ENCODE data around the gene TMEFF2. TPM values are rescaled to one million over a fixed set of nuclear protein-coding genes. Genes with fewer than 3 reads are reported as not detected.

The TMEFF2 gene
- total RNA-seq, 1 donor from 2014 or later, result 0.41 TPM

DNA sequence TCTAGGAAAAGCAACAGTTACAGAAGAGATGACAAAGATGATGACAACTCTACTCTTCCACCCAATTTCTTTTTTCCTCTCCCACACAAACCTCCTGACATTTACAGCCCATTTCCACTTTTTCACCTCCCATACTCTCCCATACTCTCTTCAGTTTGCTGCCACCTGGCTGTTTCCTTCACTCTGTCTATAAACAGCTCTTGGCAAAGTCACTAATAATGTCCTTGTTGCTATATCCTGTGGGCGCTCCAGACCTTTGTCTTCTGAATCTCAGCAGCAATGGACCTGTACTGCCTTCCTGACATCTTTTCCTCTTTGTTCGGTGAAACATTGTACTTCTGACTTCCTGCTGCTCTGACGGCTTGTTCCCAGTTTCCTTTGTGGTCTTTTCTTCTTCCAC is 287.2 kb downstream of the TMEFF2 start:
- H3K9me3 ChIP-seq (ENCODE audit: insufficient read depth, low read depth, low read length), result no peaks in the 10 kb centered on the region
- no peaks in the 10 kb centered on the region for H3K36me3 ChIP-seq (ENCODE audit: insufficient read depth, low read length)
- FAIRE-seq (no peak), DNase-seq (ENCODE audit: low read depth) (no peak)
- H2AFZ ChIP-seq (ENCODE audit: low read depth, low read length), result no peak overlapping the region
- H3K27me3 Mint-ChIP-seq (ENCODE audit: low read depth, unreplicated experiment), result no peaks in the 10 kb centered on the region
- H3K4me3 ChIP-seq (ENCODE audit: insufficient read depth, low read depth, low read length), result no peak overlapping the region
- TF ChIP-seq, protein P1, sequence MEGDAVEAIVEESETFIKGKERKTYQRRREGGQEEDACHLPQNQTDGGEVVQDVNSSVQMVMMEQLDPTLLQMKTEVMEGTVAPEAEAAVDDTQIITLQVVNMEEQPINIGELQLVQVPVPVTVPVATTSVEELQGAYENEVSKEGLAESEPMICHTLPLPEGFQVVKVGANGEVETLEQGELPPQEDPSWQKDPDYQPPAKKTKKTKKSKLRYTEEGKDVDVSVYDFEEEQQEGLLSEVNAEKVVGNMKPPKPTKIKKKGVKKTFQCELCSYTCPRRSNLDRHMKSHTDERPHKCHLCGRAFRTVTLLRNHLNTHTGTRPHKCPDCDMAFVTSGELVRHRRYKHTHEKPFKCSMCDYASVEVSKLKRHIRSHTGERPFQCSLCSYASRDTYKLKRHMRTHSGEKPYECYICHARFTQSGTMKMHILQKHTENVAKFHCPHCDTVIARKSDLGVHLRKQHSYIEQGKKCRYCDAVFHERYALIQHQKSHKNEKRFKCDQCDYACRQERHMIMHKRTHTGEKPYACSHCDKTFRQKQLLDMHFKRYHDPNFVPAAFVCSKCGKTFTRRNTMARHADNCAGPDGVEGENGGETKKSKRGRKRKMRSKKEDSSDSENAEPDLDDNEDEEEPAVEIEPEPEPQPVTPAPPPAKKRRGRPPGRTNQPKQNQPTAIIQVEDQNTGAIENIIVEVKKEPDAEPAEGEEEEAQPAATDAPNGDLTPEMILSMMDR (IDR thresholded peaks at IDR 0.05; ENCODE audit: insufficient read depth, low read depth, low read length), result no peak
- TF ChIP-seq EZH2 (IDR thresholded peaks at IDR 0.05; ENCODE audit: insufficient read depth, low read length), result no peak
- no peaks in the 10 kb centered on the region for H3K36me3 Mint-ChIP-seq (ENCODE audit: low read depth, unreplicated experiment)
- no peak overlapping the region for H3K4me3 Mint-ChIP-seq (ENCODE audit: unreplicated experiment)
- H3K4me2 ChIP-seq (ENCODE audit: low read length), result no peak overlapping the region
- no peaks in the 10 kb centered on the region for H3K9me3 Mint-ChIP-seq (ENCODE audit: unreplicated experiment)
- H3K4me1 ChIP-seq (ENCODE audit: insufficient read depth, low read length), result peaks cover 4% of the 10 kb centered on the region
- H3K9ac ChIP-seq (ENCODE audit: low read length), result no peak overlapping the region
- no peaks in the 10 kb centered on the region for H4K20me1 ChIP-seq (ENCODE audit: insufficient read depth, low read length)
- no peak overlapping the region for H3K27ac Mint-ChIP-seq (ENCODE audit: unreplicated experiment)
- H3K4me1 Mint-ChIP-seq (ENCODE audit: low read depth, unreplicated experiment), result peaks cover 10% of the 10 kb centered on the region
- no peaks in the 10 kb centered on the region for H3K79me2 ChIP-seq (ENCODE audit: insufficient read depth, low read length)
- no peak overlapping the region for H3K27ac ChIP-seq (ENCODE audit: low read depth, low read length)
- H3K27me3 ChIP-seq (ENCODE audit: insufficient read depth, low read length), result no peaks in the 10 kb centered on the region

DNA sequence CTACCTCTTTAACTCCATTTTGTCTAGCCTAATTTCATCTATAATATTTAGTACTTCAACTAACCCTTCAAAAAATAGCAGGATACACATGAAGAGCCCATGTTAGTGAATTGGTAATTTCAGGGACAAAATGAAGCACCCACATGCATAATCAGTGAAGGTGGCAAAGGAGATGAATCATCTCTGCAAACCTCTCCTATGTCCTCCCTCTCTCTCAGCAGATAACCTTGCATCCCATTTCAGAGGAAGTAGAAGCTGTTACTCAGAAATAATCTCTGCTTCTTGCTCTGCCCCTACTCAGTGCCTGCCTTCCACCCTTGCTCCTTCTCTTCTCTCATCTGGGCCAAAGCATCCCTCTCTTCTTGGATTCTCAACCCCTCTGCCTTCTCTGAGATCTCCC is 287.6 kb downstream of the TMEFF2 start:
- Mint-ChIP-seq H3K4me3 (ENCODE audit: unreplicated experiment) (no peak overlapping the region), H3K4me1 (ENCODE audit: low read depth, unreplicated experiment) (peaks cover 10% of the 10 kb centered on the region), H3K27ac (ENCODE audit: unreplicated experiment) (no peak overlapping the region), H3K9me3 (ENCODE audit: unreplicated experiment) (no peaks in the 10 kb centered on the region), H3K27me3 (ENCODE audit: low read depth, unreplicated experiment) (no peaks in the 10 kb centered on the region), H3K36me3 (ENCODE audit: low read depth, unreplicated experiment) (no peaks in the 10 kb centered on the region)
- H3K27ac ChIP-seq (ENCODE audit: low read depth, low read length), result no peak overlapping the region
- H3K79me2 ChIP-seq (ENCODE audit: insufficient read depth, low read length), result no peaks in the 10 kb centered on the region
- no peak overlapping the region for H3K9ac ChIP-seq (ENCODE audit: low read length)
- FAIRE-seq (no peak), DNase-seq (ENCODE audit: low read depth) (no peak)
- TF ChIP-seq, protein P1 (IDR thresholded peaks at IDR 0.05; ENCODE audit: insufficient read depth, low read depth, low read length), result no peak
- no peak for TF ChIP-seq EZH2 (IDR thresholded peaks at IDR 0.05; ENCODE audit: insufficient read depth, low read length)
- H3K36me3 ChIP-seq (ENCODE audit: insufficient read depth, low read length), result no peaks in the 10 kb centered on the region
- no peaks in the 10 kb centered on the region for H3K9me3 ChIP-seq (ENCODE audit: insufficient read depth, low read depth, low read length)
- H3K27me3 ChIP-seq (ENCODE audit: insufficient read depth, low read length), result no peaks in the 10 kb centered on the region
- H4K20me1 ChIP-seq (ENCODE audit: insufficient read depth, low read length), result no peaks in the 10 kb centered on the region
- H3K4me1 ChIP-seq (ENCODE audit: insufficient read depth, low read length), result peaks cover 4% of the 10 kb centered on the region
- no peak overlapping the region for H3K4me3 ChIP-seq (ENCODE audit: insufficient read depth, low read depth, low read length)
- no peak overlapping the region for H3K4me2 ChIP-seq (ENCODE audit: low read length)
- H2AFZ ChIP-seq (ENCODE audit: low read depth, low read length), result no peak overlapping the region

DNA sequence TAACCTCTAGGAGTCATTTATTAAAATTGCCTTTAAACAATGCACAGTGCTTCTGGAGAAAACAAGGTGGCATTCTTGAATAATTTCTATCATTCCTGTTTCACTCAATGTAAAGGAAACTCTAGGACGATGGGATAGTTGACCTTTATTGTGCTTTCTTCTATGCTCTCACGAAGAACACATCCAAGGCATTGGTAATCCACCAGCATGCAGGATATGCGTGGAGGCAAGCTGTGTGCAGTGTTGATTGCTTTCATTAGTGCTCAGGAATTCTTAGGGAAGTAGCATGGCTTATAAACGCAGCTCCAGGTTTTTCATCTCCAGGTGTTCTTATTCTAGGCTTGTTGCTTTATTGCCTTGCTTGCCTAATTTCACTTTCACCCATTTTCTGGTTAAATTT is 289.4 kb downstream of the TMEFF2 start:
- H3K27me3 ChIP-seq (ENCODE audit: insufficient read depth, low read length), result no peaks in the 10 kb centered on the region
- no peak overlapping the region for H3K4me2 ChIP-seq (ENCODE audit: low read length)
- H3K9me3 Mint-ChIP-seq (ENCODE audit: unreplicated experiment), result peaks cover 4% of the 10 kb centered on the region
- H3K4me3 Mint-ChIP-seq (ENCODE audit: unreplicated experiment), result no peak overlapping the region
- H3K9me3 ChIP-seq (ENCODE audit: insufficient read depth, low read depth, low read length), result no peaks in the 10 kb centered on the region
- H3K4me3 ChIP-seq (ENCODE audit: insufficient read depth, low read depth, low read length), result no peak overlapping the region
- H3K36me3 Mint-ChIP-seq (ENCODE audit: low read depth, unreplicated experiment), result no peaks in the 10 kb centered on the region
- H3K9ac ChIP-seq (ENCODE audit: low read length), result no peak overlapping the region
- H3K79me2 ChIP-seq (ENCODE audit: insufficient read depth, low read length), result no peaks in the 10 kb centered on the region
- H3K4me1 Mint-ChIP-seq (ENCODE audit: low read depth, unreplicated experiment), result peaks cover 7% of the 10 kb centered on the region
- no peak overlapping the region for H2AFZ ChIP-seq (ENCODE audit: low read depth, low read length)
- FAIRE-seq (no peak), DNase-seq (ENCODE audit: low read depth) (no peak)
- TF ChIP-seq EZH2 (IDR thresholded peaks at IDR 0.05; ENCODE audit: insufficient read depth, low read length), result no peak
- TF ChIP-seq, protein P1 (IDR thresholded peaks at IDR 0.05; ENCODE audit: insufficient read depth, low read depth, low read length), result no peak
- no peaks in the 10 kb centered on the region for H3K27me3 Mint-ChIP-seq (ENCODE audit: low read depth, unreplicated experiment)
- no peaks in the 10 kb centered on the region for H3K36me3 ChIP-seq (ENCODE audit: insufficient read depth, low read length)
- no peak overlapping the region for H3K27ac ChIP-seq (ENCODE audit: low read depth, low read length)
- peaks cover 3% of the 10 kb centered on the region for H3K4me1 ChIP-seq (ENCODE audit: insufficient read depth, low read length)
- no peaks in the 10 kb centered on the region for H4K20me1 ChIP-seq (ENCODE audit: insufficient read depth, low read length)
- no peak overlapping the region for H3K27ac Mint-ChIP-seq (ENCODE audit: unreplicated experiment)
